Neural cell (in vitro differentiated cells): ENCODE measurements around the gene KCTD10. TPM values are rescaled to one million over a fixed set of nuclear protein-coding genes. Genes with fewer than 3 reads are reported as not detected.

Source experiments
- H2AFZ ChIP-seq: fragments of 200-600, 300-800 bp; sonication (generic), shearing (Covaris generic); 2 replicates; pipeline ENCODE4 v1.6.0; 2014; ENCODE audit warnings: low read depth, mild to moderate bottlenecking, antibody characterized with exemption, low read length, moderate library complexity
- H3F3A ChIP-seq: fragments of 200-600 bp; shearing (Covaris generic); 2 replicates; pipeline ENCODE4 v1.6.1; 2016; ENCODE audit warnings: mild to moderate bottlenecking, moderate library complexity, mixed read lengths, antibody characterized with exemption, low read length; ENCODE audit not compliant: insufficient read depth, poor library complexity, severe bottlenecking
- H3K27ac ChIP-seq: fragments of 200-600, 300-800 bp; sonication (generic), shearing (Covaris generic); 2 replicates; pipeline ENCODE4 v1.5.1; 2014; ENCODE audit warnings: mild to moderate bottlenecking, low read length, moderate library complexity
- H3K27me3 ChIP-seq: fragments of 300-800, 200-600 bp; sonication (generic), shearing (Covaris generic); 2 replicates; pipeline ENCODE4 v1.6.0; 2014; ENCODE audit warnings: mild to moderate bottlenecking, low read depth, low read length, moderate library complexity; ENCODE audit not compliant: insufficient read depth
- H3K36me3 ChIP-seq: fragments of 300-800, 200-600 bp; sonication (generic), shearing (Covaris generic); 2 replicates; pipeline ENCODE4 v1.5.1; 2014; ENCODE audit warnings: mild to moderate bottlenecking, antibody characterized with exemption, low read length, moderate library complexity; ENCODE audit not compliant: insufficient read depth
- H3K4me2 ChIP-seq: fragments of 300-800, 200-600 bp; sonication (generic), shearing (Covaris generic); 2 replicates; pipeline ENCODE4 v1.6.0; 2014; ENCODE audit warnings: mild to moderate bottlenecking, low read length
- H3K4me3 ChIP-seq: fragments of 300-800, 200-600 bp; sonication (generic), shearing (Covaris generic); 2 replicates; pipeline ENCODE4 v1.5.1; 2014; ENCODE audit warnings: mild to moderate bottlenecking, low read length, moderate library complexity
- H3K79me2 ChIP-seq: fragments of 200-600 bp; shearing (Covaris generic); replicated peaks from 2 replicates; pipeline ENCODE4 v1.6.0; 2014; ENCODE audit warnings: mild to moderate bottlenecking, low read length, moderate library complexity; ENCODE audit not compliant: insufficient read depth
- H3K9ac ChIP-seq: fragments of 300-800, 200-600 bp; sonication (generic), shearing (Covaris generic); 2 replicates; pipeline ENCODE4 v1.6.1; 2016; ENCODE audit warnings: mild to moderate bottlenecking, low read length, mixed read lengths
- H3K9me2 ChIP-seq: fragments of 200-600 bp; shearing (Covaris generic); 2 replicates; pipeline ENCODE4 v1.6.1; 2016; ENCODE audit warnings: mild to moderate bottlenecking, low read length, mixed read lengths; ENCODE audit not compliant: insufficient read depth
- H3K9me3 ChIP-seq: fragments of 200-600, 300-800 bp; sonication (generic), shearing (Covaris generic); 2 replicates; pipeline ENCODE4 v1.6.1; 2016; ENCODE audit warnings: mild to moderate bottlenecking, mixed run types, low read length, moderate library complexity, mixed read lengths
- H4K20me1 ChIP-seq: fragments of 200-600 bp; shearing (Covaris generic); 2 replicates; pipeline ENCODE4 v1.6.1; 2016; ENCODE audit warnings: mild to moderate bottlenecking, mixed run types; ENCODE audit not compliant: insufficient read depth
- EP300 ChIP-seq: fragments of 450-650 bp; conservative IDR thresholded peaks from 2 replicates; pipeline ENCODE4 v1.6.1; 2014; ENCODE audit warnings: antibody characterized with exemption, mild to moderate bottlenecking, moderate library complexity; ENCODE audit not compliant: poor library complexity, severe bottlenecking
- EZH2 ChIP-seq: fragments of 200-600, 300-800 bp; shearing (Covaris generic), sonication (generic); IDR thresholded peaks from 2 replicates; pipeline ENCODE4 v1.6.1; 2014; ENCODE audit warnings: antibody characterized with exemption, low read length, borderline replicate concordance, mild to moderate bottlenecking; ENCODE audit not compliant: insufficient read depth, poor library complexity, severe bottlenecking
- MXI1 ChIP-seq: fragments of 450-650 bp; conservative IDR thresholded peaks from 2 replicates; pipeline ENCODE4 v1.6.1; 2014; ENCODE audit warnings: antibody characterized with exemption, mild to moderate bottlenecking; ENCODE audit not compliant: poor library complexity, severe bottlenecking
- POLR2AphosphoS5 ChIP-seq: IDR thresholded peaks from 2 replicates; pipeline ENCODE4 v1.6.1; 2012
- RAD21 ChIP-seq: fragments of 450-650 bp; conservative IDR thresholded peaks from 2 replicates; pipeline ENCODE4 v1.6.1; 2014; ENCODE audit warnings: antibody characterized with exemption, mild to moderate bottlenecking, moderate library complexity
- SMC3 ChIP-seq: fragments of 450-650 bp; conservative IDR thresholded peaks from 2 replicates; pipeline ENCODE4 v1.6.1; 2014; ENCODE audit warnings: antibody characterized with exemption, mild to moderate bottlenecking, moderate library complexity; ENCODE audit not compliant: poor library complexity
- TAF1 ChIP-seq: IDR thresholded peaks from 2 replicates; pipeline ENCODE4 v1.6.1; 2012; ENCODE audit warnings: low read depth
- polyA plus RNA-seq: library from polyadenylated mRNA; depleted of rRNA; stranded (reverse); fragments of >200 nt; gene quantifications from 2 replicates; pipeline ENCODE4 v1.2.3, GENCODE V29; 2014
- TF ChIP-seq, protein P1 (sequence below): IDR thresholded peaks from 2 replicates; pipeline ENCODE4 v1.6.1; 2012; ENCODE audit warnings: borderline replicate concordance
- TF ChIP-seq, protein P2 (sequence below): fragments of 450-650 bp; IDR thresholded peaks from 2 replicates; pipeline ENCODE4 v1.5.1; 2014; ENCODE audit warnings: antibody characterized with exemption, mild to moderate bottlenecking, moderate library complexity; ENCODE audit not compliant: poor library complexity, severe bottlenecking

KCTD10 gene
- polyA plus RNA-seq, 1 donor from 2014 or later: 69.4 TPM

DNA sequence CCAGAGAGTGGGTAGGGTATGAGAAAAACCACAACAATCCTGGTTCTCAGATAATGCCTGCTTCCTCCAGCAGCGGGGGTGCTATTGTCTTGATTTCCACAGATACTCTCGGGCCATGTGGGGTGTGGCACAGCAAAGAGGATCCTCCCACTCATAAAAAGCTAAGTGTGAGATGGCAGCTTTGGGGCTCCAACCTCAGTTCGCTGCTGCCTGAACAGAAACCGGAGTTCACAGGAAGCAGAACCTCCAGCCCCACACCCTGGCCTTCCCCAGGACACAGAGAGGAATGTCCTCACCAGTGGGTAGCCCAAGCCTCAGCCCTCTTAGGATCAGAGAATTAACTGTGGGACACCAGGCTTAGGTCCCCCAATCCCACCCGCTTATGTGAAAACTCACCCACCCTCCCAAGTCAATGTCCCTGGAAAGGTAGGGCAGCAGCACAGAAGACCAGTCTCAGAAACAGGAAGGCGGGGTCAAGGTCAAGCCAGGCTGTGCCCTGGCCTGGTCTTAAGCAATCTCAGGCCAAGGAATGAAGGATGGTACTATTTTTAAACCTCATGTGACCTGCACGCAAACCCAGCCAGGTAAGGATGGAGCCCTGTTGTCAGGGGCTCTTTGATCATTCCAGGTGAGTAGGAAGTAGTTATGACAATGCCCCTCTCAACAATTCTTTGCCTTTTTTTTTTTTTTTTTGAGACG, 9.0 kb downstream of the KCTD10 start:
- H3K4me2 ChIP-seq: no peak overlapping the region
- no peak overlapping the region for H3K4me3 ChIP-seq
- H3K27ac ChIP-seq: no peak overlapping the region
- TF ChIP-seq SMC3: no peak
- TF ChIP-seq MXI1: no peak
- TF ChIP-seq RAD21: no peak
- TF ChIP-seq EP300: no peak
- TF ChIP-seq TAF1: no peak
- TF ChIP-seq, protein P1, sequence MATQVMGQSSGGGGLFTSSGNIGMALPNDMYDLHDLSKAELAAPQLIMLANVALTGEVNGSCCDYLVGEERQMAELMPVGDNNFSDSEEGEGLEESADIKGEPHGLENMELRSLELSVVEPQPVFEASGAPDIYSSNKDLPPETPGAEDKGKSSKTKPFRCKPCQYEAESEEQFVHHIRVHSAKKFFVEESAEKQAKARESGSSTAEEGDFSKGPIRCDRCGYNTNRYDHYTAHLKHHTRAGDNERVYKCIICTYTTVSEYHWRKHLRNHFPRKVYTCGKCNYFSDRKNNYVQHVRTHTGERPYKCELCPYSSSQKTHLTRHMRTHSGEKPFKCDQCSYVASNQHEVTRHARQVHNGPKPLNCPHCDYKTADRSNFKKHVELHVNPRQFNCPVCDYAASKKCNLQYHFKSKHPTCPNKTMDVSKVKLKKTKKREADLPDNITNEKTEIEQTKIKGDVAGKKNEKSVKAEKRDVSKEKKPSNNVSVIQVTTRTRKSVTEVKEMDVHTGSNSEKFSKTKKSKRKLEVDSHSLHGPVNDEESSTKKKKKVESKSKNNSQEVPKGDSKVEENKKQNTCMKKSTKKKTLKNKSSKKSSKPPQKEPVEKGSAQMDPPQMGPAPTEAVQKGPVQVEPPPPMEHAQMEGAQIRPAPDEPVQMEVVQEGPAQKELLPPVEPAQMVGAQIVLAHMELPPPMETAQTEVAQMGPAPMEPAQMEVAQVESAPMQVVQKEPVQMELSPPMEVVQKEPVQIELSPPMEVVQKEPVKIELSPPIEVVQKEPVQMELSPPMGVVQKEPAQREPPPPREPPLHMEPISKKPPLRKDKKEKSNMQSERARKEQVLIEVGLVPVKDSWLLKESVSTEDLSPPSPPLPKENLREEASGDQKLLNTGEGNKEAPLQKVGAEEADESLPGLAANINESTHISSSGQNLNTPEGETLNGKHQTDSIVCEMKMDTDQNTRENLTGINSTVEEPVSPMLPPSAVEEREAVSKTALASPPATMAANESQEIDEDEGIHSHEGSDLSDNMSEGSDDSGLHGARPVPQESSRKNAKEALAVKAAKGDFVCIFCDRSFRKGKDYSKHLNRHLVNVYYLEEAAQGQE: no peak
- TF ChIP-seq, protein P2, sequence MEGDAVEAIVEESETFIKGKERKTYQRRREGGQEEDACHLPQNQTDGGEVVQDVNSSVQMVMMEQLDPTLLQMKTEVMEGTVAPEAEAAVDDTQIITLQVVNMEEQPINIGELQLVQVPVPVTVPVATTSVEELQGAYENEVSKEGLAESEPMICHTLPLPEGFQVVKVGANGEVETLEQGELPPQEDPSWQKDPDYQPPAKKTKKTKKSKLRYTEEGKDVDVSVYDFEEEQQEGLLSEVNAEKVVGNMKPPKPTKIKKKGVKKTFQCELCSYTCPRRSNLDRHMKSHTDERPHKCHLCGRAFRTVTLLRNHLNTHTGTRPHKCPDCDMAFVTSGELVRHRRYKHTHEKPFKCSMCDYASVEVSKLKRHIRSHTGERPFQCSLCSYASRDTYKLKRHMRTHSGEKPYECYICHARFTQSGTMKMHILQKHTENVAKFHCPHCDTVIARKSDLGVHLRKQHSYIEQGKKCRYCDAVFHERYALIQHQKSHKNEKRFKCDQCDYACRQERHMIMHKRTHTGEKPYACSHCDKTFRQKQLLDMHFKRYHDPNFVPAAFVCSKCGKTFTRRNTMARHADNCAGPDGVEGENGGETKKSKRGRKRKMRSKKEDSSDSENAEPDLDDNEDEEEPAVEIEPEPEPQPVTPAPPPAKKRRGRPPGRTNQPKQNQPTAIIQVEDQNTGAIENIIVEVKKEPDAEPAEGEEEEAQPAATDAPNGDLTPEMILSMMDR: no peak
- no peak for TF ChIP-seq EZH2
- no peaks in the 10 kb centered on the region for H3F3A ChIP-seq
- no peak overlapping the region for H2AFZ ChIP-seq
- no peaks in the 10 kb centered on the region for H3K27me3 ChIP-seq
- H3K9me3 ChIP-seq: no peaks in the 10 kb centered on the region
- H4K20me1 ChIP-seq: peaks cover 13% of the 10 kb centered on the region
- no peaks in the 10 kb centered on the region for H3K36me3 ChIP-seq
- peaks cover 59% of the 10 kb centered on the region for H3K79me2 ChIP-seq
- H3K9me2 ChIP-seq: no peaks in the 10 kb centered on the region
- H3K9ac ChIP-seq: no peak overlapping the region

DNA sequence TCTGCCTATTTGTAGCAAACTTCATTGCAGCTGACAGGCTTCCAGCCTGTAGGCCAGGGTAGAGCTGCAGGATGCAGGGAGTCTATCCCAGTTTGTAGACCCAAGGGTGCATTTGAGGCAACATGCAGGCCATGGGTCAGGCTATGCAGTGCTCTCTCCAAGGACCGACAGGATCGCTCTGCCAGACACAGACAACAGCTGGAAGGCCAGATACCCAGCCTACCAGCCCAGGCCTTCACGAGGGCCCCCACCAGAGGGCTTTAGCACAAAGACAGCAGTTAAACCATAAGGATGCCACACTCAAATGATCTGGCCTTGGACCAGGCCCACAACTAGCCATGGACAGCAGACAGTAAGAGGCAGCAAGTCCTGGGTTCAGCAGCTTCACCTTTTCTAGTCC, 10.3 kb downstream of the KCTD10 start:
- H4K20me1 ChIP-seq: peaks cover 13% of the 10 kb centered on the region
- no peak overlapping the region for H3K4me2 ChIP-seq
- H3K4me3 ChIP-seq: no peak overlapping the region
- H3K36me3 ChIP-seq: no peaks in the 10 kb centered on the region
- H3K9ac ChIP-seq: no peak overlapping the region
- H2AFZ ChIP-seq: no peak overlapping the region
- TF ChIP-seq POLR2AphosphoS5 (no peak), RAD21 (no peak), MXI1 (no peak), SMC3 (no peak), EZH2 (no peak), TAF1 (no peak), EP300 (no peak)
- TF ChIP-seq, protein P2: no peak
- TF ChIP-seq, protein P1: no peak
- no peaks in the 10 kb centered on the region for H3K9me2 ChIP-seq
- no peak overlapping the region for H3K27ac ChIP-seq
- H3F3A ChIP-seq: no peaks in the 10 kb centered on the region
- H3K79me2 ChIP-seq: peaks cover 46% of the 10 kb centered on the region
- H3K9me3 ChIP-seq: no peaks in the 10 kb centered on the region
- no peaks in the 10 kb centered on the region for H3K27me3 ChIP-seq
